Thyroid gland (tissue), 4 donors: Measurements from ENCODE around the gene LLCFC1. TPM values are rescaled to one million over a fixed set of nuclear protein-coding genes. Genes with fewer than 3 reads are reported as not detected.

Experiments
- DNase-seq, 2 donors: peaks; one replicate each; pipeline ENCODE4 v3.0.0-alpha.2; 2019
- H3K27ac ChIP-seq, 3 donors: fragments of 200-600 bp; sonication (generic); 1 replicate in 2 of 3; 2 replicates in 1 of 3; pipeline ENCODE4 v1.5.1; 2016 to 2019; ENCODE audit warnings: mild to moderate bottlenecking in 1 of 3, moderate library complexity in 1 of 3
- H3K27me3 ChIP-seq: fragments of 200-600 bp; sonication (generic); one replicate; pipeline ENCODE4 v1.5.1; 2019
- H3K36me3 ChIP-seq, 2 donors: fragments of 200-600 bp; sonication (generic); one replicate each; pipeline ENCODE4 v1.5.1; 2016 to 2019
- H3K4me1 ChIP-seq, 2 donors: fragments of 200-600 bp; sonication (generic); one replicate each; pipeline ENCODE4 v1.5.1; 2017 to 2019
- H3K4me3 ChIP-seq, 3 donors: fragments of 200-600 bp; sonication (generic); replicated peaks in 1 of 3; 1 replicate in 2 of 3; 2 replicates in 1 of 3; pipeline ENCODE4 v1.5.1; 2016; ENCODE audit warnings: mild to moderate bottlenecking in 1 of 3
- H3K9me3 ChIP-seq: fragments of 200-600 bp; sonication (generic); one replicate; pipeline ENCODE4 v1.5.1; 2017
- CTCF ChIP-seq, 6 experiments: fragments of 200-600 bp in 3 of 6; fragments of 450-650 bp in 3 of 6; sonication (generic) in 3 of 6; IDR thresholded peaks; one replicate each; pipeline ENCODE4 v1.5.1; 2016 to 2019; ENCODE audit warnings: antibody characterized with exemption in 6 of 6, mild to moderate bottlenecking in 2 of 6, inconsistent platforms in 1 of 6, moderate library complexity in 1 of 6
- POLR2A ChIP-seq, 2 donors: fragments of 450-650 bp; IDR thresholded peaks; one replicate each; pipeline ENCODE4 v1.6.1; 2017; ENCODE audit warnings: antibody characterized with exemption in 2 of 2, mild to moderate bottlenecking in 2 of 2, moderate library complexity in 1 of 2
- WGBS, 2 donors: methylation state at CpG; one replicate each; pipeline ENCODE4 v1.1.5; 2017; 5-methylcytosine and 5-hydroxymethylcytosine counted together
- intact Hi-C: fragments of 100-400 bp; cut with DNase I; formaldehyde crosslinking; loops from one replicate; pipeline ENCODE4 v1.15.1; 2023
- total RNA-seq, 4 donors: library from RNA; depleted of rRNA; stranded (reverse); fragments of >200 nt; gene quantifications; one replicate each; pipeline ENCODE4 v1.2.3, GENCODE V29; 2016

LLCFC1 gene
- total RNA-seq, 4 donors from 2014 or later, result 0.67 TPM; not detected in 3

- no peak overlapping the region for H3K27ac ChIP-seq
- H3K4me1 ChIP-seq, result no peaks in the 10 kb centered on the region
- H3K27me3 ChIP-seq, result no peaks in the 10 kb centered on the region
- WGBS, 2 donors, result 92 to 96% methylated on average over 4 of the region's 4 CpGs
- TF ChIP-seq CTCF (IDR thresholded peaks at IDR 0.05), result no peak
- no peaks in the 10 kb centered on the region for H3K36me3 ChIP-seq
- DNase-seq, result no peak
- no peak overlapping the region for H3K4me3 ChIP-seq
- no peaks in the 10 kb centered on the region for H3K9me3 ChIP-seq
- intact Hi-C loops, result no loop called here
Observed at GRCh38 chr7:142948603-142949002, 9.3 kb downstream of the LLCFC1 start.

- no peak for TF ChIP-seq POLR2A (IDR thresholded peaks at IDR 0.05)
- no peak for TF ChIP-seq CTCF (IDR thresholded peaks at IDR 0.05)
- H3K4me1 ChIP-seq, result no peaks in the 10 kb centered on the region
- no peak for DNase-seq
- H3K27me3 ChIP-seq, result no peaks in the 10 kb centered on the region
- H3K36me3 ChIP-seq, result no peaks in the 10 kb centered on the region
- no peak overlapping the region for H3K27ac ChIP-seq
- H3K4me3 ChIP-seq, result no peak overlapping the region
- no peaks in the 10 kb centered on the region for H3K9me3 ChIP-seq
- intact Hi-C loops, result no loop called here
Observed at GRCh38 chr7:142950235-142950634, 11.0 kb downstream of the LLCFC1 start.

- Histone ChIP-seq H3K9me3 (no peaks in the 10 kb centered on the region), H3K27me3 (no peaks in the 10 kb centered on the region), H3K36me3 (no peaks in the 10 kb centered on the region), H3K4me1 (no peaks in the 10 kb centered on the region), H3K4me3 (no peak overlapping the region), H3K27ac (no peak overlapping the region)
- no peak for DNase-seq
- intact Hi-C loops, result no loop called here
- TF ChIP-seq POLR2A (IDR thresholded peaks at IDR 0.05) (no peak), CTCF (IDR thresholded peaks at IDR 0.05) (no peak)
Observed at GRCh38 chr7:142954680-142955268, 15.5 kb downstream of the LLCFC1 start.

- intact Hi-C loops, result no loop called here
- Histone ChIP-seq H3K27me3 (no peaks in the 10 kb centered on the region), H3K9me3 (no peaks in the 10 kb centered on the region), H3K4me1 (no peaks in the 10 kb centered on the region), H3K27ac (no peak overlapping the region), H3K4me3 (no peak overlapping the region), H3K36me3 (no peaks in the 10 kb centered on the region)
- 83 to 86% methylated on average over 3 of the region's 3 CpGs for WGBS, 2 donors
- TF ChIP-seq CTCF (IDR thresholded peaks at IDR 0.05), result no peak
- DNase-seq, result no peak
Observed at GRCh38 chr7:142956951-142957623, 17.8 kb downstream of the LLCFC1 start.

- Histone ChIP-seq H3K36me3 (no peaks in the 10 kb centered on the region), H3K4me3 (no peak overlapping the region), H3K27ac (no peak overlapping the region), H3K27me3 (no peaks in the 10 kb centered on the region), H3K9me3 (no peaks in the 10 kb centered on the region), H3K4me1 (no peaks in the 10 kb centered on the region)
- DNase-seq, result no peak
- WGBS, 2 donors, result 79 to 85% methylated on average over 8 of the region's 8 CpGs
- TF ChIP-seq CTCF (IDR thresholded peaks at IDR 0.05) (no peak), POLR2A (IDR thresholded peaks at IDR 0.05) (no peak)
- intact Hi-C loops, result no loop called here
Observed at GRCh38 chr7:142957723-142958122, 18.4 kb downstream of the LLCFC1 start.
